Common myeloid progenitor, CD34-positive (primary cell): ENCODE results near the gene CCL25.
"Not testable (repeated sequence)": the region's sequence is repeated elsewhere in the genome, so short reads cannot be mapped to it uniquely, and the experiment has no call there.

ENCODE experiments used
- CTCF ChIA-PET: fragments of 350-600 bp; sonication (Branson Sonifier 250); formaldehyde crosslinking; loops from one replicate; lab custom pipeline; 2021; ENCODE audit warnings: antibody characterized with exemption; lab: Charles Lee
- POLR2A ChIA-PET: fragments of 350-600 bp; sonication (Branson Sonifier 250); formaldehyde crosslinking; loops from one replicate; lab custom pipeline; 2021; ENCODE audit warnings: antibody characterized with exemption; lab: Charles Lee
- DNase-seq, 3 donors: peaks; one replicate each; pipeline versions ENCODE4 v3.0.0 to v3.0.0-alpha.2; 2013
- H3K27ac ChIP-seq, 2 experiments: 1 replicate in 1 of 2; 2 replicates in 1 of 2; pipeline ENCODE4 v1.7.0; 2013; ENCODE audit warnings: inconsistent platforms in 2 of 2, low read length in 2 of 2, mild to moderate bottlenecking in 2 of 2, low read depth in 1 of 2, moderate library complexity in 1 of 2; ENCODE audit not compliant: severe bottlenecking in 2 of 2, insufficient read depth in 1 of 2, poor library complexity in 1 of 2
- H3K27me3 ChIP-seq, 5 experiments: replicated peaks in 2 of 5; 1 replicate in 3 of 5; 2 replicates in 2 of 5; pipeline versions ENCODE4 v1.6.1 to v1.7.0; 2013; ENCODE audit warnings: low read length in 4 of 5, mild to moderate bottlenecking in 2 of 5, moderate library complexity in 2 of 5, inconsistent platforms in 1 of 5; ENCODE audit not compliant: insufficient read depth in 5 of 5, control insufficient read depth in 4 of 5
- H3K36me3 ChIP-seq, 4 experiments: 1 replicate in 2 of 4; 2 replicates in 2 of 4; pipeline versions ENCODE4 v1.6.1 to v1.7.0; 2013; ENCODE audit warnings: low read length in 3 of 4, control low read depth in 1 of 4, mild to moderate bottlenecking in 1 of 4; ENCODE audit not compliant: control insufficient read depth in 4 of 4, insufficient read depth in 4 of 4
- H3K4me1 ChIP-seq, 4 experiments: 1 replicate in 3 of 4; 2 replicates in 1 of 4; pipeline versions ENCODE4 v1.6.1 to v1.7.1; 2013; ENCODE audit warnings: low read length in 3 of 4, mild to moderate bottlenecking in 3 of 4, control low read depth in 1 of 4, inconsistent platforms in 1 of 4, moderate library complexity in 1 of 4; ENCODE audit not compliant: control insufficient read depth in 4 of 4, insufficient read depth in 4 of 4; ENCODE audit errors: control extremely low read depth in 1 of 4
- H3K4me3 ChIP-seq, 7 experiments: 1 replicate in 4 of 7; 2 replicates in 3 of 7; pipeline versions ENCODE4 v1.5.1 to v1.7.0; 2013; ENCODE audit warnings: mild to moderate bottlenecking in 7 of 7, low read length in 6 of 7, moderate library complexity in 6 of 7, inconsistent platforms in 2 of 7, low read depth in 2 of 7, control low read depth in 1 of 7; ENCODE audit not compliant: insufficient read depth in 4 of 7, control insufficient read depth in 1 of 7; ENCODE audit errors: extremely low read depth in 1 of 7
- H3K9me3 ChIP-seq, 5 experiments: 1 replicate in 4 of 5; 2 replicates in 1 of 5; pipeline versions ENCODE4 v1.6.1 to v1.7.1; 2013; ENCODE audit warnings: low read length in 4 of 5, mild to moderate bottlenecking in 2 of 5, inconsistent platforms in 1 of 5, low read depth in 1 of 5, moderate library complexity in 1 of 5; ENCODE audit not compliant: control insufficient read depth in 4 of 5, insufficient read depth in 2 of 5; ENCODE audit errors: control extremely low read depth in 1 of 5
- WGBS: methylation state at CpG from one replicate; pipeline ENCODE4 v1.1.5; 2013; ENCODE audit not compliant: insufficient coverage; 5-methylcytosine and 5-hydroxymethylcytosine counted together

Gene CCL25

GRCh38 chr19:8033287-8034177, 19.0 kb upstream of the CCL25 start:
- H3K9me3 ChIP-seq, CTCF ChIA-PET, H3K27me3 ChIP-seq, POLR2A ChIA-PET, H3K36me3 ChIP-seq: not testable (repeated sequence)
- H3K4me1 ChIP-seq, result peaks cover 0 to 28% (median 11%) of the 10 kb centered on the region in 4 experiments
- H3K27ac ChIP-seq, result peak overlapping the region; percentile 12 to 83
- DNase-seq, result peak; percentile 69 to 90 (median 81)
- peak overlapping the region in 2 of 7 experiments; percentile 26 to 64 for H3K4me3 ChIP-seq
- 58% methylated on average over 14 of the region's 22 CpGs for WGBS

DNA sequence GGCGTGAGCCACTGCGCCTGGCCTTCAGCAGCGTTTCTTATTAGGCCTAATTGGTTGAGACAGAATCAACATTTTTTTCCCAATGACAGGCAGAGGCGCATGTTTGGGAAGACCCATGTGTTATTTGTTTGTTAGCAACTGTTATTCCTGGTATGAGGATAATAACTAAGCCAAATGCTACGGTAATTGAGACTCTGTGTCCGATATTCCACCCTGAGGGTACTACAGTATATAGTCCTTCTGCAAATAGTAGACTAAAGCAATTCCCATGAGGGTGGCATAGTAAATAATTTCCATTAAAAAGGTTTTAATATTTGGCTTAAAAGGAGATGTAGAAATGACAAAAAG, 18.4 kb upstream of the CCL25 start:
- peaks cover 0 to 27% (median 10%) of the 10 kb centered on the region in 4 experiments for H3K4me1 ChIP-seq
- 95% methylated on average over 6 of the region's 6 CpGs for WGBS
- H3K27ac ChIP-seq, result peak overlapping the region in 1 of 2 experiments; percentile 83
- H3K4me3 ChIP-seq, result no peak overlapping the region
- no peaks in the 10 kb centered on the region for H3K9me3 ChIP-seq
- POLR2A ChIA-PET, result no interaction called here
- H3K36me3 ChIP-seq, result no peaks in the 10 kb centered on the region
- H3K27me3 ChIP-seq, result no peaks in the 10 kb centered on the region
- DNase-seq, result no peak
- CTCF ChIA-PET, result no interaction called here

DNA sequence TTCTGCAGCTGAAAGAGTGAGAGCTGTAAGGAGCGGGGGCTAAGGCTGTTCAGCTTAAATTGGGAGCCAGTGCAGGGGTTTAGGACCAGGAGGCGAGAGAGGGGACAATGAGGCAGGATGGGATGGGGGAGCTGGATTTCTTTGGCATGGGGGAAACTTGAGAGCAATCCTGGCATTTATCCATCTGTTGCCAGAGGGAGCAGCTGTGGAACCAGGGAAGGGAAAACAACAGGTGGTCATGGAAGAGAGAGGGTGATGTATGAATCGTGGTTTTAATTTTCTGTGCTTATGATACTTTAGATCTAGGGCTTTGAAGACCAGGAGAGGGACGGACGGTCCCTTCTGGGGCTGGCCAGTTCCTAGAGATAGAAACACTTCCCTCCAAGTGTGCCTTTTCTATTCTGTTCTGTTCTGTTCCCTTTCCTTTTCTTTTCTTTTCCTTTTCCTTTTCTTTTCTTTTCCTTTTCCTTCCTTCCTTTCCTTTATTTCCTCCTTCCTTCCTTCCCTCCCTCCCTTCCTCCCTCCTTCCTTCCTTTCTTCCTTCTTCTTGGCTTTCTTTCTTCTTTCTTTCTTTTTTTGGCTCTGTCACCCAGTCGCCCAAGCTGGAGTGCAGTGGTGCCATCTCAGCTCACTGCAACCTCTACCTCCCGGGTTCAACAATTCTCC, 16.0 kb upstream of the CCL25 start:
- Histone ChIP-seq H3K27me3 (no peaks in the 10 kb centered on the region), H3K36me3 (no peaks in the 10 kb centered on the region), H3K4me3 (no peak overlapping the region), H3K4me1 (peaks cover 0 to 27% (median 13%) of the 10 kb centered on the region in 4 experiments), H3K9me3 (no peaks in the 10 kb centered on the region), H3K27ac (no peak overlapping the region)
- ChIA-PET POLR2A (interaction anchor here (0.6 to 1.4 kb wide), 4 partner anchors 10 to 230 kb away, joined by 3 to 5 read pairs (median 3); no protein-coding TSS in a partner anchor), CTCF (interaction anchor here (0.9 to 1.4 kb wide), 5 partner anchors 10 to 206 kb away, joined by 3 read pairs; no protein-coding TSS in a partner anchor)
- DNase-seq, result no peak
- 97% methylated on average over 7 of the region's 7 CpGs for WGBS

DNA sequence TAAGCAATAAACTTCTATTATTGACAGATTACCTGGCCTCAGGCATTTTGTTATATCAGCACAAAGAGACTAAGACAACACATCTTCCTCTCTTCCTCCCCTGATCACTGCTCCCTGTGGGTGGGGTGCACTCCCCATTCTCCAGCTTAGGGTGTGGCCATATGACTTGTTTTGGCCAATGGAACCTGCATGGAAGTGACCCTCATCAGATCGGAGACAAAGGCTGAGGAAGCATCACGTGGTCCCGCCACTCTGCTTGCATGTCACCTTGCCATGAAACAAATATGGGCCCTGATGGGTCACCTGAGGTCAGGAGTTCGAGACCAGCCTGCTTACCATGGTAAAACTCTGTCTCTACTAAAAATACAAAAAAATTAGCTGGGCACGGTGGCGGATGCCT, 13.7 kb upstream of the CCL25 start:
- CTCF ChIA-PET, result interaction anchor here (0.9 kb wide), 1 partner anchor 8 kb away, joined by 3 read pairs; no protein-coding TSS in a partner anchor
- Histone ChIP-seq H3K27ac (no peak overlapping the region), H3K4me1 (peaks cover 0 to 17% (median 9%) of the 10 kb centered on the region in 4 experiments), H3K36me3 (no peaks in the 10 kb centered on the region), H3K27me3 (no peaks in the 10 kb centered on the region), H3K9me3 (no peaks in the 10 kb centered on the region), H3K4me3 (no peak overlapping the region)
- POLR2A ChIA-PET, result no interaction called here
- 82% methylated on average over 5 of the region's 6 CpGs for WGBS
- DNase-seq, result no peak

DNA sequence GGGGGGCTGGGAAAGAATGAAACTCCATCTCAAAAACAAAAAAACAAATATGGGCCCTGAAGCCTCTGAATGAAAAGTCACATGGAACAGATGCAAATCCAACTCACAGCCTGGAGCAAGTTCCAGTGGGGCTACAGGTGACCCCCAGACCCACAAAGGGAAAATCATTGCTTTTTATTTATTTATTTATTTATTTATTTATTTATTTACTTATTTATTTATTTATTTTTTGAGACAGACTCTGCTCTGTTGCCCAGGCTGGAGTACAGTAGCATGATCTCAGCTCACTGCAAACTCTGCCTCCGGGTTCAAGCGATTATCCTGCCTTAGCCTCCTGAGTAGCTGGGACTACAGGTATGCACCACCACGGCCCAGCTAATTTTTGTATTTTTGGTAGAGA, 13.3 kb upstream of the CCL25 start:
- WGBS, result no CpG with 5 or more reads among the region's 3 CpGs
- Histone ChIP-seq H3K27me3 (no peaks in the 10 kb centered on the region), H3K4me3 (no peak overlapping the region), H3K27ac (no peak overlapping the region), H3K4me1 (peaks cover 0 to 13% (median 7%) of the 10 kb centered on the region in 4 experiments), H3K36me3 (no peaks in the 10 kb centered on the region), H3K9me3 (no peaks in the 10 kb centered on the region)
- no peak for DNase-seq
- POLR2A ChIA-PET, result no interaction called here
- CTCF ChIA-PET, result interaction anchor here (0.9 kb wide), 1 partner anchor 8 kb away, joined by 3 read pairs; no protein-coding TSS in a partner anchor

DNA sequence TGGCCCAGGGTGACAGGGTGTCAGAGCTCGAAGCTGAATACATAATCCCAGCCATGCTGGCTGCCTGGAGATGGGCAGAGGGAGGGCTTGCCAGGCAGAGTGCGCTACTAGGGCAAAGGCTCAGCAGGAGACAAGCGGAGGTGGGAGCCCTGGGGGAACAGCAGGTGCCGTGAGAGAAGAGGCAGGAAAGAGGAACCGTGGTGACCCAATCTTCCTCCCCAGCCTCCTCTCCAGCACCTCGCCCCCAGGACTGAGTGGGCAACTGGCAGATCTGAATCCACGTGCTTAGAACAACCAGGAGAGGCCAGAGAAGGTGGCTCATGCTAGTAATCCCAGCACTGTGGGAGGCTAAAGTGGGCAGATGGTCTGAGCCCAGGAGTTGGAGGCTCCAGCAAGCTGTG, 11.0 kb upstream of the CCL25 start:
- Histone ChIP-seq H3K36me3 (no peaks in the 10 kb centered on the region), H3K4me1 (peaks cover 0 to 7% (median 5%) of the 10 kb centered on the region in 4 experiments), H3K27me3 (no peaks in the 10 kb centered on the region), H3K9me3 (no peaks in the 10 kb centered on the region), H3K4me3 (no peak overlapping the region), H3K27ac (no peak overlapping the region)
- 29% methylated on average over 6 of the region's 7 CpGs for WGBS
- ChIA-PET CTCF (no interaction called here), POLR2A (no interaction called here)
- DNase-seq, result peak; percentile 30 to 68 (median 62)

- Histone ChIP-seq H3K27me3 (no peaks in the 10 kb centered on the region), H3K36me3 (no peaks in the 10 kb centered on the region), H3K9me3 (no peaks in the 10 kb centered on the region), H3K4me3 (no peak overlapping the region), H3K4me1 (peaks cover 0 to 6% (median 5%) of the 10 kb centered on the region in 4 experiments), H3K27ac (no peak overlapping the region)
- CTCF ChIA-PET, result no interaction called here
- POLR2A ChIA-PET, result no interaction called here
- DNase-seq, result no peak
- 100% methylated on average over 5 of the region's 9 CpGs for WGBS
These were observed 9.7 kb upstream of the CCL25 start for GRCh38 chr19:8042900-8043299.
